Body of pancreas (tissue), 4 donors: ENCODE results near the gene SYK. TPM values are rescaled to one million over a fixed set of nuclear protein-coding genes. Genes with fewer than 3 reads are reported as not detected.
A peak's percentile ranks its signal among the peaks of the same experiment; 100 is the strongest.

Experiments
- ATAC-seq: fragments of 150-250 bp; one replicate; pipeline ENCODE4 v1.9.1; 2016
- DNase-seq, 4 donors: peaks; one replicate each; pipeline ENCODE4 v3.0.0-alpha.2; 2019
- H3K27ac ChIP-seq, 4 donors: fragments of 200-600 bp; sonication (generic); 1 replicate in 3 of 4; 2 replicates in 1 of 4; pipeline versions ENCODE4 v1.5.1 to v1.6.1; 2016 to 2019; ENCODE audit warnings: mild to moderate bottlenecking in 1 of 4, mixed read lengths in 1 of 4, moderate library complexity in 1 of 4
- H3K27me3 ChIP-seq, 2 donors: fragments of 200-600 bp; sonication (generic); one replicate each; pipeline ENCODE4 v1.6.0; 2016; ENCODE audit warnings: mild to moderate bottlenecking in 1 of 2
- H3K36me3 ChIP-seq, 2 donors: fragments of 200-600 bp; sonication (generic); replicated peaks in 1 of 2; 2 replicates each; pipeline ENCODE4 v1.5.1; 2016; ENCODE audit warnings: low read depth in 2 of 2; ENCODE audit not compliant: insufficient read depth in 1 of 2
- H3K4me1 ChIP-seq: fragments of 200-600 bp; sonication (generic); one replicate; pipeline ENCODE4 v1.6.0; 2016
- H3K4me3 ChIP-seq, 2 donors: fragments of 200-600 bp; sonication (generic); 1 replicate in 1 of 2; 2 replicates in 1 of 2; pipeline ENCODE4 v1.5.1; 2016 to 2019
- H3K9me3 ChIP-seq, 3 donors: fragments of 200-600 bp; sonication (generic); 1 replicate in 2 of 3; 2 replicates in 1 of 3; pipeline ENCODE4 v1.5.1; 2016
- POLR2A ChIP-seq, 3 donors: fragments of 450-650 bp; IDR thresholded peaks; one replicate each; pipeline ENCODE4 v1.6.1; 2016; ENCODE audit warnings: antibody characterized with exemption in 3 of 3, mild to moderate bottlenecking in 2 of 3
- WGBS, 2 donors: methylation state at CpG; one replicate each; pipeline ENCODE4 v1.1.5; 2017; 5-methylcytosine and 5-hydroxymethylcytosine counted together
- intact Hi-C: fragments of 100-400 bp; cut with DNase I; formaldehyde crosslinking; loops from one replicate; pipeline ENCODE4 v1.15.1; 2023
- total RNA-seq, 2 donors: library from RNA; depleted of rRNA; stranded (reverse); fragments of >200 nt; gene quantifications; one replicate each; pipeline ENCODE4 v1.1.0, GENCODE V29; 2016
- TF ChIP-seq, protein P1 (sequence below), 7 experiments: fragments of 450-650 bp in 4 of 7; fragments of 200-600 bp in 3 of 7; sonication (generic) in 3 of 7; IDR thresholded peaks; one replicate each; pipeline ENCODE4 v1.5.1; 2016 to 2019; ENCODE audit warnings: antibody characterized with exemption in 7 of 7

SYK gene
- total RNA-seq, 2 donors from 2014 or later, result 10.5 to 11.2 TPM

DNA sequence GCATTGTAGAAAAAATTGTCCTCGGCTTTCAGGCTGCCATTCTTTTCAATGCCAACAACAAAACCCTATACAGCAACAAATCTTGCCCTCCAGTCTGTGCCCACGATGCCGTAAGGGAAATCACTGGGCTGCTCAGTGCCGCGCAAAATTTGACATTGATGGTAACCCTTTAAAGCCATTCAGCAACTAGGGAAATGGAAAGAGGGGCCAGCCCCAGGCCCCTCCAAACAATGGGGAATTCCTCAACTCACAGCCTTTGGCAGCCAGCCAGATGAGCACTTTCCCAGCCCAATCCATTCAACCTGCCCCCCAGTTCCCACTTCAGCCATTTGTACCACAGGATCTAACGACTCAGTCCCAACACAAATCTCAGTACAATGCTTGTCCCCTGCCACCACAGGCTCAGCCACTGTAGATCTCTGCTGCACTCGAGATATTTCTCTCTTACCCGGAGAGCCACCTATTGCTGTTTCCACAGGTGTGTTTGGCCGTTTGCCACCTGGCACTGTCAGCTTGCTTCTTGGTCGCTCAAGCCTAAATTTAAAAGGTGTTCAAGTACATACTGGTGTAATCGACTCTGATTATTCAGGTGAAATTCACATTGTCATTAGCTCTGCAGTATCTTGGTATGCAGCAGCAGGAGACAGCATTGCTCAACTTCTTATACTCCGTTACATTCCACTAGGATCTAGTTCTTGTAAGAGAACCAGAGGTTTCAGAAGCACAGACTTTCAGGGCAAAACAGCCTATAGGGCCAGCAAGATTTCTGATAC, 103.3 kb downstream of the SYK start:
- ATAC-seq, result no peak
- TF ChIP-seq POLR2A (IDR thresholded peaks at IDR 0.05), result no peak
- TF ChIP-seq, protein P1, sequence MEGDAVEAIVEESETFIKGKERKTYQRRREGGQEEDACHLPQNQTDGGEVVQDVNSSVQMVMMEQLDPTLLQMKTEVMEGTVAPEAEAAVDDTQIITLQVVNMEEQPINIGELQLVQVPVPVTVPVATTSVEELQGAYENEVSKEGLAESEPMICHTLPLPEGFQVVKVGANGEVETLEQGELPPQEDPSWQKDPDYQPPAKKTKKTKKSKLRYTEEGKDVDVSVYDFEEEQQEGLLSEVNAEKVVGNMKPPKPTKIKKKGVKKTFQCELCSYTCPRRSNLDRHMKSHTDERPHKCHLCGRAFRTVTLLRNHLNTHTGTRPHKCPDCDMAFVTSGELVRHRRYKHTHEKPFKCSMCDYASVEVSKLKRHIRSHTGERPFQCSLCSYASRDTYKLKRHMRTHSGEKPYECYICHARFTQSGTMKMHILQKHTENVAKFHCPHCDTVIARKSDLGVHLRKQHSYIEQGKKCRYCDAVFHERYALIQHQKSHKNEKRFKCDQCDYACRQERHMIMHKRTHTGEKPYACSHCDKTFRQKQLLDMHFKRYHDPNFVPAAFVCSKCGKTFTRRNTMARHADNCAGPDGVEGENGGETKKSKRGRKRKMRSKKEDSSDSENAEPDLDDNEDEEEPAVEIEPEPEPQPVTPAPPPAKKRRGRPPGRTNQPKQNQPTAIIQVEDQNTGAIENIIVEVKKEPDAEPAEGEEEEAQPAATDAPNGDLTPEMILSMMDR (IDR thresholded peaks at IDR 0.05), result no peak

DNA sequence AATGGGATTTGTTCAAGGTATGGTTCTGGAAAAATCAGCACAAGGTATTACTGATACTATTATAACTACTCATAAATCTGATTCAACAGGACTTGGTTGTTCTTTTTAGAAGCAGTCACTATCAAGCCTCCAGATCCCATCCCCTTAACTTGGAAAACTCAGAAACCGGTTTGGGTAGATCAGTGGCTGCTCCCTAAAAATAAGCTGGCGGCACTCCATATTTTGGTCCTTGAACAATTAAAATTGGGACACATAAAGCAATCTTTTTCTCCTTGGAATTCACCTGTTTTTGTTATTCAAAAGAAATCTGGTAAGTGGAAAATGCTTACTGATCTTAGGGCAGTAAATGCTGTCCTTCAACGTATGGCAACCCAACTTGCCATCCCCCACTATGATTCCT, 104.2 kb downstream of the SYK start:
- ATAC-seq, result no peak
- intact Hi-C loops, result no loop called here

More for the DNA sequence above, 103.3 kb downstream of the SYK start:
- no peak overlapping the region for H3K4me3 ChIP-seq
- DNase-seq, result peak; percentile 50 to 85 (median 76)
- H3K4me1 ChIP-seq, result peaks cover 4% of the 10 kb centered on the region
- WGBS, 2 donors, result 40 to 52% methylated on average over 12 of the region's 12 CpGs
- H3K27me3 ChIP-seq, result no peaks in the 10 kb centered on the region
- intact Hi-C loops, result no loop called here
- no peak overlapping the region for H3K27ac ChIP-seq
- H3K36me3 ChIP-seq, result no peaks in the 10 kb centered on the region
- H3K9me3 ChIP-seq, result peaks cover 0 to 11% (median 0%) of the 10 kb centered on the region in 3 donors

DNA sequence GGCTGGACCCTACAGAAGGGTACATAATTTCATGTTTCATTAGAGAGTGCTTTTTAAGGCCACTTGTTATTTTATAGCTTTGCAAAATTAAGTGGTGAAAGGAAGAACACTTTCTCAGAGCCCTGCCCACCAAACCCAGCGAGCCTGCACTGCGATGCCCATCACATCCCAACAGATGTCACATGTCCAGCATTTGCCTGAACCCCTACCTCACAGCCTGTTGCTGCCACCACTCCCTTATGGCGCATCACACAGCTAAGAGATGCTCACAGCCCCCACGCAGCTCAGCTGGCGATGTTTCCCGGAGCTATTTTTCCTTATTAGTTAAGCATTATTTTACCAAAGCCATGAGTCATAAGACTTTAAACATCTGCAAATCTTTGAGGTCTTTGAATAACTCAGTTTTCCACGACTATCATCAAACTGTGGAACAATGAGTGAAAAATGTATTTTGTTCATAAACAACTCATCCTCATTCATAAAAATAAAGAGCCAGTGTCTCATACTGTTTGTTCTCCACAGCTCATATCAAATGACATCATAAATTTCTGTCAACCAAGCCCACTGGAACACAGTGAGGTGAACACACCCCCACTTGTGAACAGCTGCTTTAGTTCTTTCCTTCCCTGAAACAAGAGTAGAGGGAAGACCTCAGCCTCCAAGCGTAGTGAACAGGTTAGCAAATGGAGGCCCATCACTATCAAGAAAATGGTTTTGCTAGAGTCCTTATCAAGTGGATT, 104.9 kb downstream of the SYK start:
- intact Hi-C loops, result no loop called here
- WGBS, 2 donors, result 93 to 94% methylated on average over 8 of the region's 8 CpGs
- Histone ChIP-seq H3K4me3 (no peak overlapping the region), H3K4me1 (peaks cover 4% of the 10 kb centered on the region), H3K36me3 (no peaks in the 10 kb centered on the region), H3K27me3 (no peaks in the 10 kb centered on the region), H3K27ac (no peak overlapping the region), H3K9me3 (peaks cover 0 to 11% (median 0%) of the 10 kb centered on the region in 3 donors)
- DNase-seq (no peak), ATAC-seq (no peak)
- TF ChIP-seq, protein P1 (IDR thresholded peaks at IDR 0.05), result no peak
- no peak for TF ChIP-seq POLR2A (IDR thresholded peaks at IDR 0.05)

More for the DNA sequence above, 104.2 kb downstream of the SYK start:
- Histone ChIP-seq H3K36me3 (no peaks in the 10 kb centered on the region), H3K27ac (no peak overlapping the region), H3K9me3 (peaks cover 0 to 11% (median 0%) of the 10 kb centered on the region in 3 donors), H3K4me1 (peaks cover 4% of the 10 kb centered on the region), H3K4me3 (no peak overlapping the region), H3K27me3 (no peaks in the 10 kb centered on the region)
- DNase-seq, result no peak
- 80 to 88% methylated on average over 3 of the region's 3 CpGs for WGBS, 2 donors
- TF ChIP-seq, protein P1 (IDR thresholded peaks at IDR 0.05), result no peak
- no peak for TF ChIP-seq POLR2A (IDR thresholded peaks at IDR 0.05)

DNA sequence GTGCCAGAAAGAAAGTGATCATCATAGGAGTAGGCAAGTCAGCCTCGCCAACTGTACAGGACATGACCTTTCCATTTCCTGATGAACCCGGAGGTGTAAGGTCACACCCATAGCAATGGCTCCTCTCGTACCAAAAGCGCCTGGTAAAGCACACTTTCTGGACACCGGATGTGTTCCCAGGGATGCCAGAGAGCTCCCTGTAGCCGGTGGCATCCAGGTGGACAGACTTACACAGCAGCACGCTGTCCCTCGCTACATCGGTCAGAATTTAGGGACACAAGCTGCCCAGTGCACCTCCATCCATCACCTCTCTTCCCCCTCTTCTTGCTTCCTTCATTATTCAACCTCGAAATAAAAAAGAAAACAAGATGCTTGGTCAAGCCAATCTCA, 105.4 kb downstream of the SYK start:
- DNase-seq, result no peak
- peaks cover 0 to 6% (median 0%) of the 10 kb centered on the region in 3 donors for H3K9me3 ChIP-seq
- no peak for ATAC-seq
- TF ChIP-seq, protein P1 (IDR thresholded peaks at IDR 0.05), result no peak
- no peak for TF ChIP-seq POLR2A (IDR thresholded peaks at IDR 0.05)
- H3K36me3 ChIP-seq, result no peaks in the 10 kb centered on the region
- H3K4me3 ChIP-seq, result no peak overlapping the region
- no peak overlapping the region for H3K27ac ChIP-seq
- H3K4me1 ChIP-seq, result peaks cover 4% of the 10 kb centered on the region
- intact Hi-C loops, result no loop called here
- 87 to 91% methylated on average over 10 of the region's 10 CpGs for WGBS, 2 donors
- no peaks in the 10 kb centered on the region for H3K27me3 ChIP-seq
